ENCODE measurements around the gene SOCS2. TPM values are rescaled to one million over a fixed set of nuclear protein-coding genes. Genes with fewer than 3 reads are reported as not detected.

SOCS2 gene
- total RNA-seq, 1 experiment from 2014 or later: not detected

- Histone ChIP-seq H3K27ac (ENCODE audit: low read length) (no peak overlapping the region), H3K9me3 (ENCODE audit: low read length) (no peaks in the 10 kb centered on the region), H3K4me3 (ENCODE audit: low read length) (no peak overlapping the region), H3K4me1 (ENCODE audit: low read length) (no peaks in the 10 kb centered on the region), H3K4me2 (ENCODE audit: low read depth, low read length, poor library complexity, severe bottlenecking) (no peak overlapping the region), H3K36me3 (ENCODE audit: insufficient read depth, low read length) (no peaks in the 10 kb centered on the region), H3K27me3 (ENCODE audit: low read length) (no peaks in the 10 kb centered on the region), H2AFZ (ENCODE audit: low read length) (no peak overlapping the region), H3K79me2 (ENCODE audit: low read length) (no peaks in the 10 kb centered on the region), H4K20me1 (ENCODE audit: insufficient read depth, low read depth, low read length) (no peaks in the 10 kb centered on the region), H3K9me2 (replicated peaks; ENCODE audit: insufficient read depth, low read length) (no peaks in the 10 kb centered on the region), H3K9ac (ENCODE audit: low read length) (no peak overlapping the region)
- DNase-seq: no peak
Observed at GRCh38 chr12:93581370-93581769, 8.9 kb downstream of the SOCS2 start.

- Histone ChIP-seq H2AFZ (ENCODE audit: low read length) (no peak overlapping the region), H3K9ac (ENCODE audit: low read length) (no peak overlapping the region), H4K20me1 (ENCODE audit: insufficient read depth, low read depth, low read length) (no peaks in the 10 kb centered on the region), H3K36me3 (ENCODE audit: insufficient read depth, low read length) (no peaks in the 10 kb centered on the region), H3K4me3 (ENCODE audit: low read length) (no peak overlapping the region), H3K27ac (ENCODE audit: low read length) (no peak overlapping the region), H3K27me3 (ENCODE audit: low read length) (no peaks in the 10 kb centered on the region), H3K9me3 (ENCODE audit: low read length) (no peaks in the 10 kb centered on the region), H3K9me2 (replicated peaks; ENCODE audit: insufficient read depth, low read length) (no peaks in the 10 kb centered on the region), H3K4me1 (ENCODE audit: low read length) (no peaks in the 10 kb centered on the region), H3K79me2 (ENCODE audit: low read length) (no peaks in the 10 kb centered on the region), H3K4me2 (ENCODE audit: low read depth, low read length, poor library complexity, severe bottlenecking) (no peak overlapping the region)
- no peak for DNase-seq
Observed at GRCh38 chr12:93582351-93582750, 9.9 kb downstream of the SOCS2 start.

- H2AFZ ChIP-seq (ENCODE audit: low read length): no peak overlapping the region
- H3K4me1 ChIP-seq (ENCODE audit: low read length): no peaks in the 10 kb centered on the region
- H4K20me1 ChIP-seq (ENCODE audit: insufficient read depth, low read depth, low read length): no peaks in the 10 kb centered on the region
- H3K9ac ChIP-seq (ENCODE audit: low read length): no peak overlapping the region
- no peaks in the 10 kb centered on the region for H3K79me2 ChIP-seq (ENCODE audit: low read length)
- H3K4me3 ChIP-seq (ENCODE audit: low read length): no peak overlapping the region
- no peak overlapping the region for H3K4me2 ChIP-seq (ENCODE audit: low read depth, low read length, poor library complexity, severe bottlenecking)
- no peaks in the 10 kb centered on the region for H3K9me2 ChIP-seq (replicated peaks; ENCODE audit: insufficient read depth, low read length)
- H3K27me3 ChIP-seq (ENCODE audit: low read length): no peaks in the 10 kb centered on the region
- H3K36me3 ChIP-seq (ENCODE audit: insufficient read depth, low read length): no peaks in the 10 kb centered on the region
- no peaks in the 10 kb centered on the region for H3K9me3 ChIP-seq (ENCODE audit: low read length)
- no peak overlapping the region for H3K27ac ChIP-seq (ENCODE audit: low read length)
- no peak for DNase-seq
Observed at GRCh38 chr12:93583627-93584392, 11.3 kb downstream of the SOCS2 start.

GRCh38 chr12:93585247-93585646 lies 12.8 kb downstream of the SOCS2 start:
- no peak overlapping the region for H3K4me3 ChIP-seq (ENCODE audit: low read length)
- H2AFZ ChIP-seq (ENCODE audit: low read length): no peak overlapping the region
- H3K4me1 ChIP-seq (ENCODE audit: low read length): no peaks in the 10 kb centered on the region
- no peaks in the 10 kb centered on the region for H3K9me2 ChIP-seq (replicated peaks; ENCODE audit: insufficient read depth, low read length)
- no peaks in the 10 kb centered on the region for H3K79me2 ChIP-seq (ENCODE audit: low read length)
- no peak overlapping the region for H3K27ac ChIP-seq (ENCODE audit: low read length)
- no peaks in the 10 kb centered on the region for H3K27me3 ChIP-seq (ENCODE audit: low read length)
- H4K20me1 ChIP-seq (ENCODE audit: insufficient read depth, low read depth, low read length): no peaks in the 10 kb centered on the region
- H3K36me3 ChIP-seq (ENCODE audit: insufficient read depth, low read length): no peaks in the 10 kb centered on the region
- no peak overlapping the region for H3K9ac ChIP-seq (ENCODE audit: low read length)
- DNase-seq: no peak
- H3K4me2 ChIP-seq (ENCODE audit: low read depth, low read length, poor library complexity, severe bottlenecking): no peak overlapping the region
- H3K9me3 ChIP-seq (ENCODE audit: low read length): no peaks in the 10 kb centered on the region

GRCh38 chr12:93587611-93588010 lies 15.1 kb downstream of the SOCS2 start:
- no peak for DNase-seq
- H3K79me2 ChIP-seq (ENCODE audit: low read length): no peaks in the 10 kb centered on the region
- no peaks in the 10 kb centered on the region for H3K9me2 ChIP-seq (replicated peaks; ENCODE audit: insufficient read depth, low read length)
- no peaks in the 10 kb centered on the region for H4K20me1 ChIP-seq (ENCODE audit: insufficient read depth, low read depth, low read length)
- H3K9me3 ChIP-seq (ENCODE audit: low read length): no peaks in the 10 kb centered on the region
- no peak overlapping the region for H3K4me2 ChIP-seq (ENCODE audit: low read depth, low read length, poor library complexity, severe bottlenecking)
- H3K4me1 ChIP-seq (ENCODE audit: low read length): peaks cover 12% of the 10 kb centered on the region
- no peaks in the 10 kb centered on the region for H3K36me3 ChIP-seq (ENCODE audit: insufficient read depth, low read length)
- no peak overlapping the region for H3K4me3 ChIP-seq (ENCODE audit: low read length)
- no peaks in the 10 kb centered on the region for H3K27me3 ChIP-seq (ENCODE audit: low read length)
- no peak overlapping the region for H2AFZ ChIP-seq (ENCODE audit: low read length)
- H3K27ac ChIP-seq (ENCODE audit: low read length): no peak overlapping the region
- H3K9ac ChIP-seq (ENCODE audit: low read length): no peak overlapping the region

GRCh38 chr12:93589081-93589480 lies 16.6 kb downstream of the SOCS2 start:
- H4K20me1 ChIP-seq (ENCODE audit: insufficient read depth, low read depth, low read length): no peaks in the 10 kb centered on the region
- H3K9ac ChIP-seq (ENCODE audit: low read length): no peak overlapping the region
- no peaks in the 10 kb centered on the region for H3K36me3 ChIP-seq (ENCODE audit: insufficient read depth, low read length)
- H3K4me3 ChIP-seq (ENCODE audit: low read length): no peak overlapping the region
- H3K9me3 ChIP-seq (ENCODE audit: low read length): no peaks in the 10 kb centered on the region
- no peak overlapping the region for H3K4me2 ChIP-seq (ENCODE audit: low read depth, low read length, poor library complexity, severe bottlenecking)
- H3K27ac ChIP-seq (ENCODE audit: low read length): no peak overlapping the region
- no peaks in the 10 kb centered on the region for H3K9me2 ChIP-seq (replicated peaks; ENCODE audit: insufficient read depth, low read length)
- peaks cover 12% of the 10 kb centered on the region for H3K4me1 ChIP-seq (ENCODE audit: low read length)
- DNase-seq: no peak
- no peak overlapping the region for H2AFZ ChIP-seq (ENCODE audit: low read length)
- no peaks in the 10 kb centered on the region for H3K27me3 ChIP-seq (ENCODE audit: low read length)
- no peaks in the 10 kb centered on the region for H3K79me2 ChIP-seq (ENCODE audit: low read length)

GRCh38 chr12:93591137-93591868 lies 18.8 kb downstream of the SOCS2 start:
- no peaks in the 10 kb centered on the region for H3K9me2 ChIP-seq (replicated peaks; ENCODE audit: insufficient read depth, low read length)
- H3K4me3 ChIP-seq (ENCODE audit: low read length): peak overlapping the region; percentile 41
- 0 out of 2 replicates have a peak overlapping the region, but pooled peaks have one; percentile 10 for H2AFZ ChIP-seq (ENCODE audit: low read length)
- H4K20me1 ChIP-seq (ENCODE audit: insufficient read depth, low read depth, low read length): no peaks in the 10 kb centered on the region
- peak overlapping the region; percentile 57 for H3K4me2 ChIP-seq (ENCODE audit: low read depth, low read length, poor library complexity, severe bottlenecking)
- H3K9me3 ChIP-seq (ENCODE audit: low read length): no peaks in the 10 kb centered on the region
- no peaks in the 10 kb centered on the region for H3K79me2 ChIP-seq (ENCODE audit: low read length)
- peaks cover 12% of the 10 kb centered on the region for H3K4me1 ChIP-seq (ENCODE audit: low read length)
- no peaks in the 10 kb centered on the region for H3K36me3 ChIP-seq (ENCODE audit: insufficient read depth, low read length)
- no peak overlapping the region for H3K9ac ChIP-seq (ENCODE audit: low read length)
- no peaks in the 10 kb centered on the region for H3K27me3 ChIP-seq (ENCODE audit: low read length)
- DNase-seq: peak; percentile 62
- H3K27ac ChIP-seq (ENCODE audit: low read length): no peak overlapping the region

- Histone ChIP-seq H3K4me2 (ENCODE audit: low read depth, low read length, poor library complexity, severe bottlenecking) (no peak overlapping the region), H4K20me1 (ENCODE audit: insufficient read depth, low read depth, low read length) (no peaks in the 10 kb centered on the region), H3K27ac (ENCODE audit: low read length) (no peak overlapping the region), H3K9me2 (replicated peaks; ENCODE audit: insufficient read depth, low read length) (no peaks in the 10 kb centered on the region), H3K9me3 (ENCODE audit: low read length) (no peaks in the 10 kb centered on the region), H3K79me2 (ENCODE audit: low read length) (no peaks in the 10 kb centered on the region), H3K9ac (ENCODE audit: low read length) (no peak overlapping the region), H3K36me3 (ENCODE audit: insufficient read depth, low read length) (no peaks in the 10 kb centered on the region), H3K4me1 (ENCODE audit: low read length) (peaks cover 12% of the 10 kb centered on the region), H3K27me3 (ENCODE audit: low read length) (no peaks in the 10 kb centered on the region), H3K4me3 (ENCODE audit: low read length) (no peak overlapping the region), H2AFZ (ENCODE audit: low read length) (no peak overlapping the region)
- DNase-seq: no peak
Observed at GRCh38 chr12:93592641-93593406, 20.3 kb downstream of the SOCS2 start.
